ENCODE results near the gene KCTD1. TPM values are rescaled to one million over a fixed set of nuclear protein-coding genes. Genes with fewer than 3 reads are reported as not detected.

KCTD1 gene
- total and polyA plus RNA-seq, 2 of the 4 experiments (the other 2 are of a cell fraction) = 5.0 to 5.8 TPM

DNA sequence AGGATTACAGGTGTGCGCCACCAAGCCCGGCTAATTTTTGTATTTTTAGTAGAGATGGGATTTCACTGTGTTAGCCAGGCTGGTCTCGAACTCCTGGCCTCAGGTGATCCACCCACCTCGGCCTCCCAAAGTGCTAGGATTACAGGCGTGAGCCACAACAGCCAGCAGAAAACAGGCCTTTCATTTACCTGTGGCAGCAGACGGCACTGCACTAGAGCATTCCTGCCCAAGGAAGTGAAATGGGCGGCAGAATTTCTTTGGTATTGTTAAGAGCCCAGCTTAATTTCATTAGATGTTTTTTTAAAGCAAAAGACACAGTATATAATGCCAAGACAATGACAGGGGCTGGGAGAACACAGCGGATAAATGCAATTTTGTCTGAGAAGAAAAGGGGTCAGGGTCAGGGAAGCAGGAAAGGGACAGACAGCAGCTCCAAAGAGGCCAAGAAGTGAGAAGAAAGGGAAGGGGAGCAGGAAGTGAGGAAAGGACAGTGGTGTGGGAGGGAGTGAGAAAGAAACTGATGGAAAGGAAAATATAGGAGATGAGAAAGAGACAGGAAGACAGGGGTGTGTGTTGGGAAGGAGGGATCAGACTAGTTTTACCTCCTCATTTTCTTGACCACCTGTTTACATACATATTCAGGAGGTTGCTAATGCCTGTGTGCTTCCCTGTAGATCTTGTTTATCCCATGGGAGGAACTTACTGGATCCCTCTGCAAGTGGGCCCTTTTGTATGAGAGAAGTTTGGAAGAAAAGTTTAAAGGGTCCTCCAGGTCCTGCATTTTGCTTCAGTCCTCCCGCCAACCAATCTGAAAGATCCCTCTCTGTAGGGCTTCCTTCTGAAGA is 32.5 kb downstream of the KCTD1 start (continued):
- TF ChIP-seq, protein P1, sequence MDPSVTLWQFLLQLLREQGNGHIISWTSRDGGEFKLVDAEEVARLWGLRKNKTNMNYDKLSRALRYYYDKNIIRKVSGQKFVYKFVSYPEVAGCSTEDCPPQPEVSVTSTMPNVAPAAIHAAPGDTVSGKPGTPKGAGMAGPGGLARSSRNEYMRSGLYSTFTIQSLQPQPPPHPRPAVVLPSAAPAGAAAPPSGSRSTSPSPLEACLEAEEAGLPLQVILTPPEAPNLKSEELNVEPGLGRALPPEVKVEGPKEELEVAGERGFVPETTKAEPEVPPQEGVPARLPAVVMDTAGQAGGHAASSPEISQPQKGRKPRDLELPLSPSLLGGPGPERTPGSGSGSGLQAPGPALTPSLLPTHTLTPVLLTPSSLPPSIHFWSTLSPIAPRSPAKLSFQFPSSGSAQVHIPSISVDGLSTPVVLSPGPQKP (IDR thresholded peaks at IDR 0.05; ENCODE audit: borderline replicate concordance, low read depth, low read length) = no peak

GRCh38 chr18:26511339-26512071 is 36.8 kb downstream of the KCTD1 start:
- Histone ChIP-seq H3K9ac (ENCODE audit: low read depth, low read length) (no peak overlapping the region), H3K36me3 (ENCODE audit: control insufficient read depth, insufficient read depth, low read length) (no peaks in the 10 kb centered on the region), H2BK120ac (ENCODE audit: low read depth, low read length) (no peak overlapping the region), H3K18ac (ENCODE audit: low read depth, low read length) (no peak overlapping the region), H3K4me3 (ENCODE audit: insufficient read depth, low read depth, low read length) (no peak overlapping the region), H2AFZ (replicated peaks; ENCODE audit: low read length, poor library complexity) (no peak overlapping the region), H3K23ac (ENCODE audit: low read depth, low read length) (no peak overlapping the region), H3K27ac (ENCODE audit: insufficient read depth, low read length) (no peak overlapping the region), H2BK15ac (ENCODE audit: low read depth, low read length) (no peak overlapping the region), H2BK5ac (ENCODE audit: low read depth, low read length, poor library complexity, severe bottlenecking) (no peak overlapping the region), H4K8ac (ENCODE audit: low read depth in 2 of 2, low read length in 2 of 2) (no peak overlapping the region), H4K20me1 (ENCODE audit: insufficient read depth, low read length) (no peaks in the 10 kb centered on the region), H3K14ac (replicated peaks; ENCODE audit: low read depth, low read length) (no peak overlapping the region), H2AK5ac (ENCODE audit: low read depth, low read length) (no peak overlapping the region), H3K79me1 (ENCODE audit: low read depth in 1 of 2, low read length in 2 of 2) (no peaks in the 10 kb centered on the region), H3K27me3 (ENCODE audit: control insufficient read depth, insufficient read depth, low read length) (no peaks in the 10 kb centered on the region), H3K4ac (ENCODE audit: low read depth, low read length) (no peak overlapping the region), H4K91ac (ENCODE audit: insufficient read depth, low read depth, low read length) (no peak overlapping the region), H3K4me2 (ENCODE audit: low read depth, low read length) (no peak overlapping the region), H3K9me1 (ENCODE audit: insufficient read depth, low read length) (no peaks in the 10 kb centered on the region), H3K9me3 (ENCODE audit: control insufficient read depth, insufficient read depth, low read length) (no peaks in the 10 kb centered on the region), H3K4me1 (ENCODE audit: control insufficient read depth, insufficient read depth, low read length) (peaks cover 6% of the 10 kb centered on the region), H3K56ac (ENCODE audit: extremely low read depth, insufficient read depth, low read length) (no peak overlapping the region), H2AK9ac (replicated peaks; ENCODE audit: low read depth, low read length, poor library complexity) (no peak overlapping the region), H2BK20ac (ENCODE audit: low read depth, low read length) (no peak overlapping the region), H4K5ac (ENCODE audit: low read depth, low read length) (no peak overlapping the region)
- ATAC-seq (ENCODE audit: low read depth) = no peak
- in situ Hi-C loops (cut with MboI; ENCODE audit: low sequenced_read_pairs) = no loop called here
- CTCF ChIA-PET = interaction anchor here (0.6 kb wide), 1 partner anchor 389 kb away, joined by 4 read pairs; no protein-coding TSS in a partner anchor
- no CpG with 5 or more reads among the region's 10 CpGs for WGBS, 2 experiments (ENCODE audit: extremely low coverage in 2 of 2, insufficient read length in 1 of 2)
- intact Hi-C loops (cut with micrococcal nuclease) = no loop called here
- no peak for TF ChIP-seq BHLHE40 (IDR thresholded peaks at IDR 0.05; ENCODE audit: low read depth, low read length)
- TF ChIP-seq RFX5 (IDR thresholded peaks at IDR 0.05; ENCODE audit: low read depth, low read length) = no peak
- no peak for TF ChIP-seq RAD21 (IDR thresholded peaks at IDR 0.05; ENCODE audit: low read length)
- no peak for TF ChIP-seq FOS (IDR thresholded peaks at IDR 0.05; ENCODE audit: low read depth, low read length)
- dilution Hi-C loops (cut with HindIII; ENCODE audit: low sequenced_read_pairs, unreplicated experiment) = no loop called here
- DNase-seq = no peak
- no TSS peak for BruUV-seq (replicated peaks)
- POLR2A ChIA-PET (ENCODE audit: unreplicated experiment) = no interaction called here
